PC-3 (cell line): Measurements from ENCODE around the gene LTBP4.

Experiments
- CTCF ChIP-seq: fragments of 300-600 bp; sonication (generic); conservative IDR thresholded peaks from 2 replicates; pipeline ENCODE4 v1.5.1; 2017; ENCODE audit warnings: antibody characterized with exemption, low read depth, mild to moderate bottlenecking, low read length
- EZH2 ChIP-seq: fragments of 300-600 bp; sonication (generic); IDR thresholded peaks from one replicate; pipeline ENCODE4 v1.6.1; 2017; ENCODE audit warnings: antibody characterized with exemption, mild to moderate bottlenecking, low read length; ENCODE audit not compliant: unreplicated experiment

DNA sequence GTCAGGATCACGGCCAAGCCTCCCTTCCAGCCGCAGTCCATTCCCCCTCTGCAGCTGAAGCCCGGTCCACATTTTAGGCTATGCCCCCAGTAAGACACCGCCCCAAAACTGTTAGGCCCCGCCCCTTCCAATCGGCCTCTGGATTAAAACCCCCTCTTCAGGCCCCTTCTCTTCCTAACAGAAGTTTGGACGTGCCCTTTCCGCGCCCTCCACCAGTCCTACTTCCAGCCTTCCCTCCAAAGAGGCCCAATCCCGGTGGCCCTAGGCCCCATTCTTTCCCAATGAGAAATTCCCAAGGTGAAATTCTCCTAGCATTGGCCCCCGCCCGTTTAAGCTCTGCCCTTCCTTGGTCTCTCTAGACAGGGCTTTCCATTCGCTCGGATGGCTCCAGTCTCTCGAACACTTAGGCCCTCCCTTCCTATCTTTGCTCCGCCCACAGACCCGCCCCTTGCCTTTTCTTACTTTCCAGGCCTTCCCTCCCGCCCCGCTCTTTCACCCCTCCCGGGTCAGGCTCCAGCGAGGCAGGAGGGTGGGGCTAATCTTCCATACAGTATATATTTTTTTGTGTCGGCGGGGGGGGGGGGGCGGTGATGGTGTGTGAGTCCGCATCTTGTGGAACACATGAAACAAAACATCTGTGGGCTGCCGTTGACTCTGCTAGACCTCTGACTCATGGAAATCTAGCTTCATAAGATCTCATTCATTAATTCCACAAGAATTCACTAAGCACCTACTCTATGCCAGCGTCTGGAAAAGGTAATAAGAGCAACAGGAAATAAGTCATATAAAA, 13.6 kb downstream of the LTBP4 start:
- no peak for TF ChIP-seq CTCF
- no peak for TF ChIP-seq EZH2
